Testis (tissue), 3 donors: ENCODE measurements around the gene HCRT. TPM values are rescaled to one million over a fixed set of nuclear protein-coding genes. Genes with fewer than 3 reads are reported as not detected.
A peak's percentile ranks its signal among the peaks of the same experiment; 100 is the strongest.

Experiments
- DNase-seq: peaks from one replicate; pipeline ENCODE4 v3.0.0-alpha.2; 2019
- H3K27ac ChIP-seq, 2 donors: fragments of 200-600 bp; sonication (generic); one replicate each; pipeline ENCODE4 v1.5.1; 2019
- H3K27me3 ChIP-seq: fragments of 200-600 bp; sonication (generic); one replicate; pipeline ENCODE4 v1.5.1; 2019
- H3K36me3 ChIP-seq: fragments of 200-600 bp; sonication (generic); one replicate; pipeline ENCODE4 v1.5.1; 2017; ENCODE audit warnings: low read depth; ENCODE audit errors: missing control alignments
- H3K4me1 ChIP-seq: fragments of 200-600 bp; sonication (generic); one replicate; pipeline ENCODE4 v1.5.1; 2019
- H3K4me3 ChIP-seq, 2 donors: fragments of 200-600 bp; sonication (generic); one replicate each; pipeline ENCODE4 v1.5.1; 2017 to 2019
- H3K9me3 ChIP-seq: fragments of 200-600 bp; sonication (generic); one replicate; pipeline ENCODE4 v1.5.1; 2017
- POLR2A ChIP-seq: fragments of 450-650 bp; IDR thresholded peaks from one replicate; pipeline ENCODE4 v1.6.1; 2017; ENCODE audit warnings: antibody characterized with exemption, mild to moderate bottlenecking, moderate library complexity
- WGBS, 2 donors: methylation state at CpG; one replicate each; pipeline ENCODE4 v1.1.5; 2018; 5-methylcytosine and 5-hydroxymethylcytosine counted together
- intact Hi-C: fragments of 100-400 bp; cut with DNase I; formaldehyde crosslinking; loops from one replicate; pipeline ENCODE4 v1.15.1; 2023; ENCODE audit warnings: low total_unique reads
- polyA plus RNA-seq: library from polyadenylated mRNA; stranded (reverse); fragments of 350-450 nt; fragmentation: Illumina TruSeq; extraction: RNeasy Lipid Tissue Mini Kit (QIAGEN cat#74804); gene quantifications from one replicate; pipeline ENCODE4 v1.2.3, GENCODE V29; 2014; ENCODE audit warnings: low read depth, low replicate concordance; ENCODE audit not compliant: insufficient read depth
- total RNA-seq, 2 donors: library from RNA; depleted of rRNA; stranded (reverse); fragments of >200 nt; gene quantifications; one replicate each; pipeline ENCODE4 v1.2.3, GENCODE V29; 2016
- TF ChIP-seq, protein P1 (sequence below), 3 experiments: fragments of 450-650 bp in 2 of 3; fragments of 200-600 bp in 1 of 3; sonication (generic) in 1 of 3; IDR thresholded peaks; one replicate each; pipeline ENCODE4 v1.5.1; 2016 to 2019; ENCODE audit warnings: antibody characterized with exemption in 3 of 3, mild to moderate bottlenecking in 2 of 3, moderate library complexity in 1 of 3

The HCRT gene
- total and polyA plus RNA-seq, 3 donors from 2014 or later = not detected

DNA sequence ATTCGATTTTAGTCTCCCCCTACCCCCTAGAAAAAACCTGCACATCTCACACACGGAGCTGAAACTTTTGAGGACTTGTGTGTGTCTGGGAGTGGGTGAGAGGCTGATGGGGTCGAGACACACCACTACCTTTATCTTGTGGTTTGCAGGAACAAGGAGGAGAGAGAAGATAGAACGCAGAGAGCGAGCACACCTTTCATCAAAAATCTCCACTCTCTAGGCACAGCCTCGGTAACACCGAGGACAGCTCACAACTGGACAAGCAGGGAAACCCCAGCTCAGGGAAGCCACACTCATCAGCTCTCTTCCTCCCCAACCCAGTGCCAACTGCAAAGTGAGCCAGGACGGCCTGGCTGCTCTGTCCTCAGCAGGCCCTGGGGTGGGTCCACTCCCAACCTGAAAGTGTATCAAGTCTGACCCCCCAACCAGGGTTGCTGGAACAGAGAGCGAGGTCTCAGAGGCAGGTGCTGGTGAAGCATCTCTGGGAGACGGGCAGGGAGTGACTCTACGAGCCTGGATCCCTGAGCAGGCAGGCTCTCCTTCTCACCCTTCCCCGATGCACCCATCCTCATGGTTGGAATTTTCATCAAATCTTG, 14.3 kb upstream of the HCRT start:
- no peak overlapping the region for H3K4me3 ChIP-seq
- TF ChIP-seq POLR2A = no peak
- TF ChIP-seq, protein P1, sequence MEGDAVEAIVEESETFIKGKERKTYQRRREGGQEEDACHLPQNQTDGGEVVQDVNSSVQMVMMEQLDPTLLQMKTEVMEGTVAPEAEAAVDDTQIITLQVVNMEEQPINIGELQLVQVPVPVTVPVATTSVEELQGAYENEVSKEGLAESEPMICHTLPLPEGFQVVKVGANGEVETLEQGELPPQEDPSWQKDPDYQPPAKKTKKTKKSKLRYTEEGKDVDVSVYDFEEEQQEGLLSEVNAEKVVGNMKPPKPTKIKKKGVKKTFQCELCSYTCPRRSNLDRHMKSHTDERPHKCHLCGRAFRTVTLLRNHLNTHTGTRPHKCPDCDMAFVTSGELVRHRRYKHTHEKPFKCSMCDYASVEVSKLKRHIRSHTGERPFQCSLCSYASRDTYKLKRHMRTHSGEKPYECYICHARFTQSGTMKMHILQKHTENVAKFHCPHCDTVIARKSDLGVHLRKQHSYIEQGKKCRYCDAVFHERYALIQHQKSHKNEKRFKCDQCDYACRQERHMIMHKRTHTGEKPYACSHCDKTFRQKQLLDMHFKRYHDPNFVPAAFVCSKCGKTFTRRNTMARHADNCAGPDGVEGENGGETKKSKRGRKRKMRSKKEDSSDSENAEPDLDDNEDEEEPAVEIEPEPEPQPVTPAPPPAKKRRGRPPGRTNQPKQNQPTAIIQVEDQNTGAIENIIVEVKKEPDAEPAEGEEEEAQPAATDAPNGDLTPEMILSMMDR (IDR thresholded peaks at IDR 0.05) = no peak
- intact Hi-C loops = no loop called here
- DNase-seq = no peak
- H3K27me3 ChIP-seq = no peaks in the 10 kb centered on the region
- peaks cover 17% of the 10 kb centered on the region for H3K4me1 ChIP-seq
- H3K27ac ChIP-seq = peak overlapping the region in 1 of 2 donors; percentile 39
- WGBS, 2 donors = 86 to 87% methylated on average over 11 to 12 of the region's 12 CpGs
- no peaks in the 10 kb centered on the region for H3K9me3 ChIP-seq
- H3K36me3 ChIP-seq = no peaks in the 10 kb centered on the region

DNA sequence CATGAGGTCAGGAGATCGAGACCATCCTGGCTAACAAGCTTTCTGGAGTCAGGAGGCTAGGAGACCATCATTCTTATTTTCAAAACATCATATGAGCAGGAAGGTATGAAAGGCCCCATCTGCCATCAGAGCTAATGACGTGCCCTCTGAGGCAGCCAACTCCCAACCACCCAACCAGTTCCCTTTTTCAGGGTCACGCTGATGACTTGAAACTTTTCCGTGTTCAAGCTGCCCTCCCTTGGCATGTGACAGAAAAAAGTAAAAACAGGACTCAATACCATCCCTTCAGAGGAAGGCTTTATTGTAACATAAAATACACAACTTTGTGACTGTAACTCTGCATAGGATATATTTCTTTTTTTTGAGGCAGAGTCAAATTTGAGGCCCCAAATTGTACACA, 13.6 kb upstream of the HCRT start:
- no peak for TF ChIP-seq POLR2A
- TF ChIP-seq, protein P1 (IDR thresholded peaks at IDR 0.05) = no peak
- no peaks in the 10 kb centered on the region for H3K36me3 ChIP-seq
- no peak overlapping the region for H3K4me3 ChIP-seq
- peak overlapping the region; percentile 39 to 61 for H3K27ac ChIP-seq
- DNase-seq = no peak
- 43 to 75% methylated on average over 4 of the region's 4 CpGs for WGBS, 2 donors
- H3K4me1 ChIP-seq = peaks cover 17% of the 10 kb centered on the region
- no peaks in the 10 kb centered on the region for H3K9me3 ChIP-seq
- no peaks in the 10 kb centered on the region for H3K27me3 ChIP-seq
- intact Hi-C loops = no loop called here

DNA sequence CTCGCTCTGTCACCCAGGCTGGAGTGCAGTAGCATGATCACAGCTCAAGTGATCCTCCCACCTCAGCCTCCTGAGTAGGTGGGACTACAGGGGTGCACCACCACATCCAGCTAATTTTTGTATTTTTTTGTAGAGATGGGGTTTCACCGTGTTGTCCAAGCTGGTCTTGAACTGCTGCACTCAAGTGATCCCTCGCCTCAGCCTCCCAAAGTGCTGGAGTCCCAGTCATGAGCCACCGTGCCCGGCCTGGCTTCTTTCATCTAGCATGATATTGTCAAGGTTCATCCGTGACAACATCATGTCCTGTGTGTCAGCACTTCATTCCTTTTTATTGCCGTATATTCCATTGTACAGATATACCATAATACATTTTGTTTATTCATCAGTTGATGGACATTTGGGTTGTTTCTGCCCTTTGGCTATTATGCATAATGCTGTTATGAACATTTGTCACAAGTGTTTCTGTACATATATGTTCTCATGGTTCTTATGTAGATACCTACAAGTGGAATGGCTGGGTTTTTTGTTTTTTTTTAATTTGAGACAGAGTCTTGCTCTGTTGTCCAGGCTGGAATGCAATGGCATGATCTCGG, 12.4 kb upstream of the HCRT start:
- WGBS, 2 donors = 90 to 97% methylated on average over 8 of the region's 8 CpGs
- Histone ChIP-seq H3K27ac (no peak overlapping the region), H3K36me3 (no peaks in the 10 kb centered on the region)

DNA sequence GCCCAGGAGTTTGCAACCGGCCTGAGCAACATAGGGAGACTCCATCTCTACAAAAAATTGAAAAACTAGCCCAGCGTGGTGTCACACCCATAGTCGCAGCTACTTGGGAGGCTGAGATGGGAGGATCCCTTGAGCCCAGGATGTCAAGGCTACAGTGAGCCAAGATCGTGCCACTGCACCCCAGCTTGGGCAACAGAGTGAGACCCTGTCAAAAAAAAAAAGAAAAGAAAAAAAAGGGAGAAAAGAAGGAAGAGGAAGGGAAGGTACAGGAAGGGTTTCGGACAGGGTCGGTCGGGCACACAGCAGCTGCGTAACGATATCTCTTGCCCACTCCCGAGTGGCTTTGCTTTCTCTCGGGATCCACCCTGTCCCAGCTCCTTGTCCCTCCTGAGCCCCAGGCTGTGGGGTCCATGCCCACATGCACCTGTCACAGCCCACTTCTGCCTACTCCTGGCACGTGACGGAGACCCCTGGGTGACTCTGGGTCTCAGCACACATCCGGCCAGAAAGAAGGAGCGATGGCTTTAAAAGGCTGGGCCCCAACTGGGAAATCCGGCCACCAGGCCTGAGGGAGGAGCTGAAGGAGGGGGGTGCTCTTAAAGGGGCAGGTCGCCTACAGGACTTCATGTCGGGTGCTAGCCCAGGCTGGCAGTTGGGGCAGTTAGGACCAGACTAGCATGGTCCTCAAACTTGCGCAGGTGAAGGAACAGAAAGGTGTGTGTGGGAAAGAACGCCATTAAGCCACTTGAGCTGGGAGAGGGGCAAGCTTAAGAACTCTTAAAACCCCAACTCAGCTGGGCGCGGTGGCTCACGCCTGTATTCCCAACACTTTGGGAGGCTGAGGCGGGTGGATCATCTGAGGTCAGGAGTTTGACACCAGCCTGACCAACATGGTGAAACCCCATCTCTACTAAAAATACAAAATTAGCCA, 9.0 kb upstream of the HCRT start, which contains the start of gene GHDC:
Gene GHDC, minus strand, starts transcription at position 526 of the 931 bp plus-strand sequence. CDS start 913 bp downstream, outside the sequence.
- Histone ChIP-seq H3K4me1 (peaks cover 11% of the 10 kb centered on the region), H3K4me3 (peak within 1 kb of the TSS; percentile 52 to 67), H3K27me3 (no peaks in the 10 kb centered on the region), H3K9me3 (no peaks in the 10 kb centered on the region), H3K27ac (peak within 1 kb of the TSS; percentile 3 to 63), H3K36me3 (no peaks in the 10 kb centered on the region)
- peak; percentile 95 for DNase-seq
- intact Hi-C loops = no loop called here
- no peak for TF ChIP-seq POLR2A
- TF ChIP-seq, protein P1 (IDR thresholded peaks at IDR 0.05) = peak in 2 of 3 experiments; percentile 20 to 29
- 39 to 40% methylated on average over 22 to 24 of the region's 24 CpGs for WGBS, 2 donors

More for the DNA sequence above, 12.4 kb upstream of the HCRT start:
- intact Hi-C loops = no loop called here
- no peaks in the 10 kb centered on the region for H3K27me3 ChIP-seq
- H3K4me3 ChIP-seq = no peak overlapping the region
- H3K9me3 ChIP-seq = no peaks in the 10 kb centered on the region
- H3K4me1 ChIP-seq = peaks cover 25% of the 10 kb centered on the region
- DNase-seq = no peak
- TF ChIP-seq, protein P1 (IDR thresholded peaks at IDR 0.05) = no peak
